Aorta (tissue), 5 donors: ENCODE data around the gene SRSF12. TPM values are rescaled to one million over a fixed set of nuclear protein-coding genes. Genes with fewer than 3 reads are reported as not detected.
A peak's percentile ranks its signal among the peaks of the same experiment; 100 is the strongest.

Source experiments
- ATAC-seq: fragments of 200-7000 bp; cut with Tn5 transposase; one replicate; pipeline ENCODE4 v1.9.1; 2022; ENCODE audit warnings: moderate library complexity; ENCODE audit not compliant: low FRiP score
- DNase-seq, 2 donors: peaks; one replicate each; pipeline ENCODE4 v3.0.0-alpha.2; 2020
- H3K27ac ChIP-seq, 2 donors: one replicate each; pipeline ENCODE4 v1.5.1; 2013; ENCODE audit warnings: low read length in 2 of 2, mild to moderate bottlenecking in 2 of 2, moderate library complexity in 2 of 2, control low read depth in 1 of 2, inconsistent platforms in 1 of 2, low read depth in 1 of 2
- H3K27me3 ChIP-seq, 2 donors: one replicate each; pipeline ENCODE4 v1.6.1; 2013; ENCODE audit warnings: control low read depth in 1 of 2, low read length in 1 of 2, mild to moderate bottlenecking in 1 of 2, moderate library complexity in 1 of 2; ENCODE audit not compliant: insufficient read depth in 2 of 2, control insufficient read depth in 1 of 2
- H3K36me3 ChIP-seq, 2 donors: one replicate each; pipeline ENCODE4 v1.6.1; 2013; ENCODE audit warnings: control low read depth in 1 of 2, low read length in 1 of 2, mild to moderate bottlenecking in 1 of 2; ENCODE audit not compliant: insufficient read depth in 2 of 2, control insufficient read depth in 1 of 2
- H3K4me1 ChIP-seq, 2 donors: one replicate each; pipeline ENCODE4 v1.6.1; 2013; ENCODE audit warnings: low read length in 2 of 2, control low read depth in 1 of 2, mild to moderate bottlenecking in 1 of 2, moderate library complexity in 1 of 2; ENCODE audit not compliant: insufficient read depth in 2 of 2, control insufficient read depth in 1 of 2
- H3K4me3 ChIP-seq, 2 donors: one replicate each; pipeline ENCODE4 v1.5.1; 2013; ENCODE audit warnings: low read length in 2 of 2, control low read depth in 1 of 2, mild to moderate bottlenecking in 1 of 2
- H3K9me3 ChIP-seq: one replicate; pipeline ENCODE4 v1.6.1; 2013; ENCODE audit warnings: mild to moderate bottlenecking, low read length; ENCODE audit not compliant: control insufficient read depth
- WGBS, 2 donors: extraction: QIAGEN DNeasy Blood & Tissue Kit; methylation state at CpG; one replicate each; pipeline ENCODE4 v1.1.7; 2013; 5-methylcytosine and 5-hydroxymethylcytosine counted together
- intact Hi-C, 2 donors: fragments of 100-400 bp; cut with DNase I; formaldehyde crosslinking; loops; one replicate each; pipeline versions ENCODE4 v1.14.2 to v1.15.0; 2022
- polyA plus RNA-seq, 2 donors: library from polyadenylated mRNA; stranded (reverse); fragments of 200-250 nt; gene quantifications; one replicate each; pipeline ENCODE4 v1.2.3, GENCODE V29; 2013
- total RNA-seq, 2 donors: library from RNA; stranded (reverse); fragmentation: NEBNext Ultra II Directional; extraction: Animal tissue kit (Norgen Biotek cat#: 25700); gene quantifications; one replicate each; pipeline ENCODE4 v1.2.1, GENCODE V29; 2021
- donor health status: healthy with polysubstance abuse.
- donor health status: Bipolar disorder and iron deficiency.
- donor health status: DM: no; HTN: no; CAD: no.
- donor health status: DM: no; HTN: no; CAD: no.
- donor health status: DM: yes; HTN: yes; CAD: no.

Gene SRSF12
- total and polyA plus RNA-seq, 4 donors: 0.25 to 1.9 (median 0.98) TPM

GRCh38 chr6:89057759-89058158 lies 60.1 kb downstream of the SRSF12 start:
- intact Hi-C loops: no loop called here
- Histone ChIP-seq H3K4me1 (no peaks in the 10 kb centered on the region), H3K36me3 (no peaks in the 10 kb centered on the region), H3K9me3 (no peaks in the 10 kb centered on the region), H3K27me3 (no peaks in the 10 kb centered on the region), H3K27ac (no peak overlapping the region), H3K4me3 (no peak overlapping the region)
- 78 to 87% methylated on average over 2 of the region's 2 CpGs for WGBS, 2 donors
- DNase-seq (no peak), ATAC-seq (no peak)

DNA sequence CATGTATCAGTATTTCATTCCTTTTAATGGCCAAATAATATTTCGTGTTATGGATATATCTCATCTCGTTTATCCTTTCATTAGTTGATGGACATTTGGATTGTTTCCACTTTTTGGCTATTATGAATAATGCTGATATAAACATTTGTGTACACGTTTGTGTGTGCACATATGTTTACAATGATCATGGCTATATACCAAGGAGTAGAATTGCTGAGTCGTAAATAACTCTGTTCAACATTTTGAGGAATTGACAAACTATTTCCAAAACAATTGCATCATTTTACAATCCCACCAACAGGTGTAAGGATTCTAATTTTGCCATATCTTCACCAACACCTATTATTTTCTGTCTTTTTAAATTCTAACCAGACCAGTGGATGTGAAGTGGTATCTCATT lies 63.7 kb downstream of the SRSF12 start:
- DNase-seq: no peak
- H3K27me3 ChIP-seq: no peaks in the 10 kb centered on the region
- no peak overlapping the region for H3K4me3 ChIP-seq
- H3K9me3 ChIP-seq: no peaks in the 10 kb centered on the region
- intact Hi-C loops: no loop called here
- WGBS, 2 donors: 92 to 97% methylated on average over 4 of the region's 4 CpGs
- H3K27ac ChIP-seq: no peak overlapping the region
- H3K4me1 ChIP-seq: peaks cover 0 to 3% of the 10 kb centered on the region in 2 donors
- no peak for ATAC-seq
- no peaks in the 10 kb centered on the region for H3K36me3 ChIP-seq

DNA sequence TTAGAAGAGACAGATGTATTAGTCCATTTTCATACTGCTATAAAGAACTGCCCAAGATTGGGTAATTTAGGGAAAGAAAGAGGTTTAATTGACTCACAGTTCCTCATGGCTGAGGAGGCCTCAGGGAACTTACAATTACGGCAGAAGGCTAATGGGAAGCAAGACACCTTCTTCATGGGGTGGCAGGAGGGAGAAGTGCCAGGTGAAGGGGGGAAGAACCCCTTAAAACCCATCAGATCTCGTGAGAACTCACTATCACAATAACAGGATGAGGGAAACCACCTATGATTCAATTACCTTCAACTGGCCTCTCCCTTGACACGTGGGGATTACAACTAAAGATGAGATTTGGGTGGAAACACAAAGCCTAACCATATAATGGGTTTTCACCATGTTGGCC lies 66.2 kb downstream of the SRSF12 start:
- intact Hi-C loops: no loop called here
- no peak for ATAC-seq
- Histone ChIP-seq H3K27me3 (no peaks in the 10 kb centered on the region), H3K27ac (no peak overlapping the region), H3K36me3 (no peaks in the 10 kb centered on the region), H3K4me3 (no peak overlapping the region), H3K4me1 (peaks cover 0 to 3% of the 10 kb centered on the region in 2 donors), H3K9me3 (no peaks in the 10 kb centered on the region)
- 91 to 92% methylated on average over 3 of the region's 3 CpGs for WGBS, 2 donors
- no peak for DNase-seq

- Histone ChIP-seq H3K27ac (no peak overlapping the region), H3K4me1 (peaks cover 0 to 3% of the 10 kb centered on the region in 2 donors), H3K4me3 (no peak overlapping the region), H3K27me3 (no peaks in the 10 kb centered on the region), H3K36me3 (no peaks in the 10 kb centered on the region), H3K9me3 (no peaks in the 10 kb centered on the region)
- WGBS, 2 donors: 74 to 83% methylated on average over 3 of the region's 3 CpGs
- intact Hi-C loops: no loop called here
- ATAC-seq: no peak
- DNase-seq: no peak
These were observed 67.2 kb downstream of the SRSF12 start for GRCh38 chr6:89050697-89051096.

GRCh38 chr6:89050155-89050554 lies 67.7 kb downstream of the SRSF12 start:
- peak in 1 of 2 donors; percentile 56 for DNase-seq
- peak; percentile 81 for ATAC-seq
- intact Hi-C loops: no loop called here

DNA sequence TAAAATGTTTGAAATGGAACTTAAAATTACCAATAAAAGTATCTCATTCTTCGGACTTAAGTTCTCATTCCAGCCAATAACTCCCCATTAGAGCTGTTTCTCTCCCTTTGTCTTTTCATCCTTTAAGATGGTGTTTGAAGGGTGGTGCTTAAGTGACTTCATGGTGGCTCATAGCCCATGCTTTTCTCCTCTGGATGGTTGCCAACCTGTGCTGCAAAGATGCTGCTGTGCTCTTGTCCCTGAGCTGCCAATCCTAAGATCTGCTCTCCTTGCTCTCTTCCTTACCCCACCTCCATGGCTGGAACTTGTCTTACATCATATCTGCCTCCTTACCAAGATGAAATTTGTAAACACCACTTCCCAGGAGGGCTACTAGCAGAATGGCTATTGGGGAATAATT lies 68.9 kb downstream of the SRSF12 start:
- WGBS, 2 donors: 84 to 85% methylated on average over 1 of the region's 1 CpG
- Histone ChIP-seq H3K4me3 (no peak overlapping the region), H3K27me3 (no peaks in the 10 kb centered on the region), H3K9me3 (no peaks in the 10 kb centered on the region), H3K36me3 (no peaks in the 10 kb centered on the region), H3K4me1 (peaks cover 0 to 3% of the 10 kb centered on the region in 2 donors), H3K27ac (no peak overlapping the region)
- intact Hi-C loops: no loop called here
- ATAC-seq: no peak
- DNase-seq: no peak

More at GRCh38 chr6:89050155-89050554, 67.7 kb downstream of the SRSF12 start:
- Histone ChIP-seq H3K27me3 (no peaks in the 10 kb centered on the region), H3K4me1 (peaks cover 0 to 3% of the 10 kb centered on the region in 2 donors), H3K9me3 (no peaks in the 10 kb centered on the region), H3K36me3 (no peaks in the 10 kb centered on the region), H3K4me3 (no peak overlapping the region), H3K27ac (no peak overlapping the region)
- 56 to 60% methylated on average over 3 of the region's 3 CpGs for WGBS, 2 donors

DNA sequence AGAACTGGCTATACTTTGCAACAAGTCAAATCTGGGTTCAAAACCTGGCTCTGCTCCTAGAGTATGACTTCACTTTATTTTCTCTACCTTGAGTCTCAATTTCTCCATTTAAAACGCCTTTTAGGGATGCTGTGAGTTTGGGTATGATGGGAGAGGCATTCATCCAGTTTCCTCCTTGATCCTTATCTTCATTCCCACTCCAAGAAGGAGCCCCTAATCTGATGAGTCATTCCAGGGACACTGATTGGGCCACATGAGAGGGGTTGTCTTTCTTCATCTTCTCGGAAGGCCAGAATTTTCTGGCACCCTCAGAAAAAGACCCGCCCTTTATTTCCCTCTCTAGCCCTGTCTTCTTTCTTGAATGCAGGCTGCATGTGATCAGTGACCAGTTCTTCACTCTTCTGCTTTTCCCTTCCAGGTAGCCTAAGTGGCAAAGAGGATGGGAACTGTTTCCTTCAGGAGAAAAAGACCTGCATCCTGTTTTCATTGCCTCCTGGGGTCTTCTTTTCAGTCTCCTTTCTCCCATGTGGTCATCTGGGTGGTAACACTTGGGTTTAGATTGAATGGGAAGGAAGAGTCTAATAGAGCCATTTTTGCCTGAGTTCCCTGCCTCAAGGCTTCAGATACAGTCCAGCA lies 69.5 kb downstream of the SRSF12 start:
- H3K9me3 ChIP-seq: no peaks in the 10 kb centered on the region
- ATAC-seq (no peak), DNase-seq (no peak)
- intact Hi-C loops: no loop called here
- H3K36me3 ChIP-seq: no peaks in the 10 kb centered on the region
- H3K27ac ChIP-seq: no peak overlapping the region
- 86 to 88% methylated on average over 3 of the region's 3 CpGs for WGBS, 2 donors
- H3K4me3 ChIP-seq: no peak overlapping the region
- H3K4me1 ChIP-seq: peaks cover 0 to 3% of the 10 kb centered on the region in 2 donors
- no peaks in the 10 kb centered on the region for H3K27me3 ChIP-seq

- H3K9me3 ChIP-seq: no peaks in the 10 kb centered on the region
- ATAC-seq (no peak), DNase-seq (no peak)
- WGBS, 2 donors: 69 to 83% methylated on average over 4 of the region's 4 CpGs
- no peaks in the 10 kb centered on the region for H3K27me3 ChIP-seq
- H3K4me1 ChIP-seq: peaks cover 0 to 3% of the 10 kb centered on the region in 2 donors
- no peak overlapping the region for H3K4me3 ChIP-seq
- no peak overlapping the region for H3K27ac ChIP-seq
- no peaks in the 10 kb centered on the region for H3K36me3 ChIP-seq
- intact Hi-C loops: no loop called here
These were observed 70.4 kb downstream of the SRSF12 start for GRCh38 chr6:89047473-89047872.
